Body of pancreas (tissue), 4 donors: ENCODE data around the gene YIF1B.

Experiments used
- POLR2A ChIP-seq, 3 donors: fragments of 450-650 bp; IDR thresholded peaks; one replicate each; pipeline ENCODE4 v1.6.1; 2016; ENCODE audit warnings: antibody characterized with exemption in 3 of 3, mild to moderate bottlenecking in 2 of 3
- TF ChIP-seq, protein P1 (sequence below), 7 experiments: fragments of 450-650 bp in 4 of 7; fragments of 200-600 bp in 3 of 7; sonication (generic) in 3 of 7; IDR thresholded peaks; one replicate each; pipeline ENCODE4 v1.5.1; 2016 to 2019; ENCODE audit warnings: antibody characterized with exemption in 7 of 7

DNA sequence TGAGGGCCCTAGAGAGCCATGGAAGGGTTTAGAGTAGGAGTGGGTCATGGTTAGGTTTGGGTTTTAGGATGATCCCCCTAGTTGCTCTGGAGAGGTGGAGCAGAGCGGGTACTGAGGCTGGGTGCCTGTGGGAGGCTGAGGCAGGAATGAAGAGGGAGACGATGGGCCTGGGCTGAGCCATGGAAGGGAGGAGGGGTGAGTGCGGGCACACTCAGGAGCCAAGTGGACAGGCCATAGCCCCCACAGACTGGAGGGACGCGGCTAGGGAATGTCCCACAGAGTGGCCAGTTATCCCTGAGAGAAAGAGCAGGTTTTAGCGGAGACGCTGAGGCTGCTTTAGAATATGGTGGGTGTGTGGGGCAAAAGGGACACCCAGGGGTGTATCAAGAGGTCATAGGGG, 13.9 kb upstream of the YIF1B start:
- TF ChIP-seq, protein P1, sequence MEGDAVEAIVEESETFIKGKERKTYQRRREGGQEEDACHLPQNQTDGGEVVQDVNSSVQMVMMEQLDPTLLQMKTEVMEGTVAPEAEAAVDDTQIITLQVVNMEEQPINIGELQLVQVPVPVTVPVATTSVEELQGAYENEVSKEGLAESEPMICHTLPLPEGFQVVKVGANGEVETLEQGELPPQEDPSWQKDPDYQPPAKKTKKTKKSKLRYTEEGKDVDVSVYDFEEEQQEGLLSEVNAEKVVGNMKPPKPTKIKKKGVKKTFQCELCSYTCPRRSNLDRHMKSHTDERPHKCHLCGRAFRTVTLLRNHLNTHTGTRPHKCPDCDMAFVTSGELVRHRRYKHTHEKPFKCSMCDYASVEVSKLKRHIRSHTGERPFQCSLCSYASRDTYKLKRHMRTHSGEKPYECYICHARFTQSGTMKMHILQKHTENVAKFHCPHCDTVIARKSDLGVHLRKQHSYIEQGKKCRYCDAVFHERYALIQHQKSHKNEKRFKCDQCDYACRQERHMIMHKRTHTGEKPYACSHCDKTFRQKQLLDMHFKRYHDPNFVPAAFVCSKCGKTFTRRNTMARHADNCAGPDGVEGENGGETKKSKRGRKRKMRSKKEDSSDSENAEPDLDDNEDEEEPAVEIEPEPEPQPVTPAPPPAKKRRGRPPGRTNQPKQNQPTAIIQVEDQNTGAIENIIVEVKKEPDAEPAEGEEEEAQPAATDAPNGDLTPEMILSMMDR (IDR thresholded peaks at IDR 0.05), result no peak
- no peak for TF ChIP-seq POLR2A (IDR thresholded peaks at IDR 0.05)
